AG04450 (cell line): ENCODE results near the gene MYL10. TPM values are rescaled to one million over a fixed set of nuclear protein-coding genes. Genes with fewer than 3 reads are reported as not detected.

ENCODE experiments used
- CTCF ChIA-PET: fragments of 300-600, 350-600 bp; formaldehyde crosslinking; extraction: SDS; loops from one replicate; lab custom pipeline; 2022; ENCODE audit warnings: antibody characterized with exemption, inconsistent platforms; lab: Charles Lee
- POLR2A ChIA-PET: fragments of 350-600 bp; formaldehyde crosslinking; extraction: SDS; loops from one replicate; lab custom pipeline; 2021; ENCODE audit warnings: antibody characterized with exemption, inconsistent platforms; lab: Yijun Ruan, JAX
- DNase-seq: peaks from one replicate; pipeline ENCODE4 v3.0.0-alpha.2; 2011; ENCODE audit warnings: low read depth, low spot score
- H3K27ac ChIP-seq: one replicate; pipeline ENCODE4 v1.5.1; 2012; ENCODE audit warnings: low read depth, low read length, control low read depth
- H3K27me3 ChIP-seq: one replicate; pipeline ENCODE4 v1.6.0; 2012; ENCODE audit warnings: low read length; ENCODE audit not compliant: control insufficient read depth, insufficient read depth
- H3K4me3 ChIP-seq: 2 replicates; pipeline ENCODE4 v1.5.1; 2011; ENCODE audit warnings: mild to moderate bottlenecking, low read depth, low read length, control low read depth
- H3K9me3 ChIP-seq: 2 replicates; pipeline ENCODE4 v1.5.1; 2012; ENCODE audit warnings: low read length; ENCODE audit not compliant: control insufficient read depth, insufficient read depth
- CTCF ChIP-seq: IDR thresholded peaks from 2 replicates; pipeline ENCODE4 v1.5.1; 2011; ENCODE audit warnings: low read depth, low read length, control low read depth, inconsistent platforms
- polyA plus RNA-seq: library from polyadenylated mRNA; depleted of rRNA; stranded (reverse); fragments of >200 nt; gene quantifications from 2 replicates; pipeline ENCODE4 v1.2.3, GENCODE V29; 2011

The MYL10 gene
- polyA plus RNA-seq, 1 experiment: not detected

GRCh38 chr7:101624246-101625001 lies 4.7 kb downstream of the MYL10 start:
- POLR2A ChIA-PET: no interaction called here
- no peak overlapping the region for H3K4me3 ChIP-seq
- no peak for DNase-seq
- TF ChIP-seq CTCF: no peak
- CTCF ChIA-PET: interaction anchor here (1.1 to 1.3 kb wide), 2 partner anchors 22 to 613 kb away, joined by 4 to 10 read pairs; no protein-coding TSS in a partner anchor
- no peaks in the 10 kb centered on the region; the same call in 1 of the 2 replicates for H3K9me3 ChIP-seq
- H3K27ac ChIP-seq: no peak overlapping the region
- H3K27me3 ChIP-seq: peaks cover 18% of the 10 kb centered on the region

GRCh38 chr7:101622609-101623173 lies 6.4 kb downstream of the MYL10 start:
- no peak overlapping the region for H3K27ac ChIP-seq
- DNase-seq: no peak
- POLR2A ChIA-PET: no interaction called here
- CTCF ChIA-PET: no interaction called here
- no peaks in the 10 kb centered on the region; the same call in 1 of the 2 replicates for H3K9me3 ChIP-seq
- TF ChIP-seq CTCF: no peak
- H3K4me3 ChIP-seq: no peak overlapping the region
- H3K27me3 ChIP-seq: peaks cover 13% of the 10 kb centered on the region

GRCh38 chr7:101620991-101621390 lies 8.1 kb downstream of the MYL10 start:
- no peak for DNase-seq
- TF ChIP-seq CTCF: no peak
- CTCF ChIA-PET: no interaction called here

GRCh38 chr7:101620395-101620794 lies 8.7 kb downstream of the MYL10 start:
- DNase-seq: no peak
- Histone ChIP-seq H3K27me3 (peaks cover 9% of the 10 kb centered on the region), H3K27ac (no peak overlapping the region), H3K4me3 (no peak overlapping the region), H3K9me3 (no peaks in the 10 kb centered on the region; the same call in 1 of the 2 replicates)
- CTCF ChIA-PET: no interaction called here
- TF ChIP-seq CTCF: no peak
- POLR2A ChIA-PET: no interaction called here

More at GRCh38 chr7:101620991-101621390, 8.1 kb downstream of the MYL10 start:
- Histone ChIP-seq H3K27ac (no peak overlapping the region), H3K27me3 (peaks cover 12% of the 10 kb centered on the region), H3K9me3 (no peaks in the 10 kb centered on the region; the same call in 1 of the 2 replicates), H3K4me3 (no peak overlapping the region)
- POLR2A ChIA-PET: no interaction called here

GRCh38 chr7:101618916-101619315 lies 10.2 kb downstream of the MYL10 start:
- Histone ChIP-seq H3K27me3 (peaks cover 18% of the 10 kb centered on the region), H3K27ac (no peak overlapping the region), H3K9me3 (no peaks in the 10 kb centered on the region; the same call in 1 of the 2 replicates), H3K4me3 (no peak overlapping the region)
- no peak for DNase-seq
- no peak for TF ChIP-seq CTCF
- ChIA-PET POLR2A (no interaction called here), CTCF (no interaction called here)
